HuH-7 (cell line): ENCODE results near the gene ABHD4.
"Not testable (repeated sequence)": the region's sequence is repeated elsewhere in the genome, so short reads cannot be mapped to it uniquely, and the experiment has no call there.

Experiments
- DNase-seq: peaks from one replicate; pipeline ENCODE4 v3.0.0; 2011; ENCODE audit warnings: low spot score

Gene ABHD4

DNA sequence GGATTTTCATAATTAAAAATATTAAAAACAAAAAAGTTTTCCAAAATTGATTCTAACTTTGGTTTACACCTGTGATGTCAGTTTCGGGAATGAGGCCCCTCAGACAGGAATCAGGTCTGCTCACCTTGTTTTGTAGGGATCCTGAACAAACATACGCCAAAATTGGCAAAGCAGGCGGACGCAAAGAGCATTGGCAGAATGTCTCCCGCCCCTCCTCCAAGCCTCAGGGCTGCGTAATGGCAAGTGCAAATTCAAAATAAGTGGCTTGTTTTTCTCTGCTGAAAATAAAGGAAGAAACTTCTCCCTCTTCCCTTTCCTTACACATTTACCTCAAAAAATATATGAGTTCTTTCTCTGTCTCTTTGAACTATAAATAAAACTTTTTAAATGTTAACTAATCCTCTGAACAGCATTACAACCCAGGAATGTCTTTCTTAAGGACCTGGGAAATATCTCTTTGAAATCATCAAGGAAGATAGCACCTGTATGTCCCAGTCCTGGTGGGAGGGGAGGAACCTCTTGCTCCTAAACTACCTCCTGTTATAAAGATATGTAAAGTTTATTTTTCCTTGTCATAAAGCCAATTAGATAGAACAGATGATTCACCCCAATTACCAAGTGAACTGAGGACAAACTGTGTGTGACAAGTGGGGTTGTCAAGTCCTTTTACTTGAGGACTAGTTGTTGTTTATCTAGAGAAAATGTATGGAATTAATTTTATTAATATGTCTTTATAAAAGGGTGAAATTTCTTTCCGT lies 29.6 kb downstream of the ABHD4 start:
- DNase-seq, result no peak

DNA sequence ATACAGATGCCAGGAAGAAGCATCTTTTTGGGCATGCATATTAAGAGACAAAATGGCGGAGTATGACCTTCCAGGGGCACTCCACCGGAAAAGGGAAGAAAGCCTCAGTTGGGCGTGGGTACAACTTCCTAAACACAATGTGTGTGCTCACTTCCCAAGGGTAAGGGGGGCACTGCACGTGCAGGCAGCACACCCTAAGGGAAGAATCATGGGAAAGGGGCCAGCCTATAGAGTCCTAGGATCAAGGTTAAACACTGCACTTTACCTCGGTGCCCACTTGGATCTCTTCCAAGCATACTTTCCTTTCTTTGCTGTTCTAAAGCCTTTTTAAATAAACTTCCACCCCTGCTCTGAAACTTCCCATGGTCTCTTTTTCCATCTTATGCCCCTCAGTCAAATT lies 31.3 kb downstream of the ABHD4 start:
- DNase-seq, result no peak

DNA sequence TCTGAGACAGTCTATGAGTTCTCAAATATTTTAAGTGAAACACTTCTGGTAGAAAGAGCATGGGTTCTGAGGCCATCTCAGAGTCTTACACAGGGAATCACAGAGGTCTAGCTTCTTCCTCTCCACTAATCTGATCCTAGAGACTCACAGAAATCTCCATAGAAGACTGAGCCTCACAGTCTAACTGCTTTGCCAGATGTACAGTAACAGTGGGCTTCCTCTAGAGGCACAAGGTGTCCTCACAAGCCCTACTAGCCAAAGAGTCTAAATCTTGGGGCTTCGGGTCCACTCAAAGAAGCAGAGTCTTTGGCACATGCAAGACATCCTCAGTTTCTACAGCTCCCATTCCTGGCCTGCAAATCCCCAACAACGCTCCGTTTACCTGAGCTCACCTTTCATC lies 32.0 kb downstream of the ABHD4 start:
- no peak for DNase-seq

DNA sequence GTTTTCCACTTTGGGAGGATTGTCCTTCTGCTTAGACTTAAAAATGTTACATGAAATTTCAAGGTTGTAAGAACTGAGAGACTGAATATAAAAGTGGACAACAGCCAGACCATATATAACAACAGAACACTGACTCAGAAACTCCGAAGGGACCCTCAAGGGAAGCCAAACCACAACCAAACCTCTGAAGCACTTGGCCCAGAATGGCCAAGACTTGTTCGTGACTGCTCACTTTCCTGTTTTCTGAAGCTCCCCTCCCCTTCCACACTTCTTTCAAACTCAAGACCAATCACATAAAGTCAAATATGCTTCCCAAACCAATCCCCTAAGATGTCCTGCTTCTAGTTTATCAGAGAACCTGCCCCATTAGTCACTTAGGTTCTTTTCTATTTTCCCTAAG lies 32.4 kb downstream of the ABHD4 start:
- no peak for DNase-seq

DNA sequence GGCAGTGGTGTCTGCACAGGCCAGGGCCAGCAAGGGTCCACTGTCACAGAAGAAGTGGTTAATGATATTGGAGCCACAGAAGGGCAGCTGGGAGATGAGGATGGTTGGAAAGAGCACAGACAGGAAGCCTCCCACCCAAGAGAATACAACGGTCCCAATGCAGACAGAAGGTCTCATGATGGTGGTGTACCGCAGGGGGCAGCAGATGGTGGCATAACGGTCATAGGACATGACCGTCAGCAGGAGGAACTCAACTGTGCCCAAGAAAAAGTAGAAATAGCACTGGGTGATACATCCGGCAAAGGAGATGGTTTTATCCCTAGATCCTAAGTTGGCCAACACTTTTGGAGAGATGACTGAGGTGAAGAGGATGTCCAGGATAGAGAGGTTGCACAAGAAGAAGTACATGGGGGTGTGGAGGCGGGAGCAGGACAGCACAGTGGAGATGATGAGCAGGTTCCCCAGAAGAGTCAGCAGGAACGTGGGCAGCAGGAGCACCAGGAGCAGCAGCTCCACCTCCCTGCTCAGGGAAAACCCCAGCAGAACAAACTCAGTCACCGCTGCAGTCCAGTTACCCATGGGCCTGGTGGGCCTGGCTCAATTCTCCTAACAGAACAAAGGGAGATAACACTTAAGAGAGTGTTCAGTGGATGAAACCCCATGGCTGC lies 36.3 kb downstream of the ABHD4 start:
- no peak for DNase-seq

DNA sequence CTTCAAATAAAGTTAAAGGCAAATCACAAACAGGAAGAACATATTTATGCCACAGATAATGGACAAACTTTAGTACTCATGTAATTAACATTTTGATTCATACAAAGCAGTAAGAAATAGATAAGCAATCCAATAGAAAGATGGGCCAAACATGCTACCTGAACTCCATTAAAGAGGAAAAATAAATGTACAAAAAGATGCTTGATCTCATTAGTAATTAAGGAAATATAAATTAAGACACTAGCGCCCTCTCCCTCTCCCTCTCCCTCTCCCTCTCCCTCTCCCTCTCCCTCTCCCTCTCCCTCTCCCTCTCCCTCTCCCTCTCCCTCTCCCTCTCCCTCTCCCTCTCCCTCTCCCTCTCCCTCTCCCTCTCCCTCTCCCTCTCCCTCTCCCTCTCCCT lies 37.9 kb downstream of the ABHD4 start:
- not testable (repeated sequence) for DNase-seq

DNA sequence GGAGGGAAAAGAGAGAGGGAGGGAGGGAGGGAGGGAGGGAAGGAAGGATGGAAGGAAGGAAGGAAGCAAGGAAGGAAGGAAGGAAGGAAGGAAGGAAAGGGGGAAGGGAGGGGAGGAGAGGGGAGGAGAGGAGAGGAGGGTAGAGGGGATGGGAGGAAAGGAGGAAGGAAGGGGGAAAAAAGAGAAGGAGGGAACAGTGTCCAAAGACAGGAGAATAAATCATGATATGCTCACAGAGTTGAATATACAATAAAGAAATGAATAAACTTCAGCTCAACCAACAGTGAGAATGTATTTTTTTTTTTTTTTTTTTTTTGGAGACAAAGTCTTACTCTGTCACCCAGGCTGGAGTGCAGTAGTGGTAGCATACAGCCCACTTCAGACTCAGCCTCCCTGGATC lies 42.1 kb downstream of the ABHD4 start:
- DNase-seq, result no peak

DNA sequence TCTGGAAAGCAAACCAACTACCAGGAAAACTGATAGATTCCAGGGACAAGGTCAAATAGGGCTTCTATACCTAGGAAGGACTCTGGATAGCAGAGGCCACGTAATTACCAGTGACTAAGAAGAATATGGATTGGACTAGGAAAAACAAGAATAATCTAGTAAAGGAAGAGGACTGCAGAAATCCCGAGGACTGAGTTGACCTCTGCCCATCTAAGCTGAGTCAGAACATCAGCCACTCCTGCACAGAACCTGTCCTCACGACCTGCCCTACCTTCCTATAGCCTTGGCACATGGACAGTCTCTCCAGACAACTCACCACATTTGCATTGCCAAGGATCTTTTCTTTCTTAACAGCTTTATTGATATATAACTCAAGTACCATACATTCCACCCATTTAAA lies 43.7 kb downstream of the ABHD4 start:
- peak; percentile 20 for DNase-seq

DNA sequence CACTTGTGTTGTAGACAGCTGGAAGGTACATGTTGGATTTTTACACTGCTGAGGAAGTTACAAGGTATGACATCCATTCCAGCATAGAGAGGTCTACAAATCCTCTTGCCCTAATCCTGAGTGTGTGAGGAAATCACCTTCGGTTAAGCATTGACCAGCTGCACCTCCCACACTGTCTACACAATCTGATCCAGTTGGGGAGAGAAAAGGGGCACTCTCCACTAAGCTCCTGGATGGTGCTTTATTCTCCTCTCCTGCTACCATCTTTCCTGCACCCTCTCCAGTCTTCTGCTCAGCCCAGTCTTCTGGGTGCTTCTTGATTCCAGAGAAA lies 46.2 kb downstream of the ABHD4 start, which contains the start of gene OR6J1:
Gene OR6J1 (minus strand): TSS at position 48 of the 331 bp plus-strand sequence. CDS start 9,541 bp downstream, outside the sequence.
- no peak for DNase-seq

DNA sequence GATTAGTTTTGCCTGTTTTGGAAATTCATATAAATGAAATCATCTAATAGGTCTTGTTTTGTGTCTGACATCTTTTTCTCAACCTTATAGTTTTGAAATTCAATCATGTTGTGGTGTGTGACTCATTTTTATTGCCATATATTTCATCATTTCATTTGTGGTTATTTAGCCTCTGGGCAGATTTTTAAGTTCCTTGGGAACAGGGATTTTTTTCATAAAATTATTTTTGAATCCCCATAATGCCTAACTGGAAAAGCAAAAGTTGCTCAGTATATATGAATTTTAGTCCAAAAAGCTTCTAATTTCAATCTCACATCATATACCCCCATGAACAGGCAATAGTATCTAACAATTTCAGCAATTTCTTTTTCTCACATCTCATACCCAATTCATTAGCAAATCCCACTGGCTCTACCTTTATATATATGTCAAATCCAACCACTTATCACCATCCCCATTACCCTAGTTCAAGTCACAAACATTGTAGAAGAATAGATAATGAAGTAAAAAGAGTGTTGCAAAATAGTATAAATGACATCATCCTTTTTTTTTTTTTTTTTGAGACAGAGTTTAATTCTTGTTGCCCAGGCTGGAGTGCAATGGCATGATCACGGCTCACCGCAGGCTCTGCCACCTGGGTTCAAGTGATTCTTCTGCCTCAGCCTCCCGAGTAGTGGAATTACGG lies 48.6 kb downstream of the ABHD4 start:
- no peak for DNase-seq

DNA sequence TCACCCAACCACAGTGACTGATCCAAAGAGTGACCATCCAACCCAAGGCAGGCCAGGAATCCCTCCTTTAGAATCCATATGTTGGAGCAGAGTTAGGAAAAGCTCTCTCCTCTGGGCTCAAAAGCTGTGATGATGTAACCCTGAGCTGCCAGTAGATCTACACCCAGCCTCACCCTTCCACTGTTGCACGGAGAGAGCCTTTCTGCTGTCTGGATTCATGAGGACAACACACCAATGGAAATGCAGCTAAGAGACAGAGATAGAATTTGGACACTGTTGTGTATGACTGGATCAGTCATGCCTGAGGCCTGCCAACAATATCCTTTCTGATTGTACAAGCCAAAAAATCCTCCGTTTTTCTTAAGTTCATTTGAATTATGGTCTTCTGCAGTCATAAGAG lies 50.4 kb downstream of the ABHD4 start:
- DNase-seq, result no peak

DNA sequence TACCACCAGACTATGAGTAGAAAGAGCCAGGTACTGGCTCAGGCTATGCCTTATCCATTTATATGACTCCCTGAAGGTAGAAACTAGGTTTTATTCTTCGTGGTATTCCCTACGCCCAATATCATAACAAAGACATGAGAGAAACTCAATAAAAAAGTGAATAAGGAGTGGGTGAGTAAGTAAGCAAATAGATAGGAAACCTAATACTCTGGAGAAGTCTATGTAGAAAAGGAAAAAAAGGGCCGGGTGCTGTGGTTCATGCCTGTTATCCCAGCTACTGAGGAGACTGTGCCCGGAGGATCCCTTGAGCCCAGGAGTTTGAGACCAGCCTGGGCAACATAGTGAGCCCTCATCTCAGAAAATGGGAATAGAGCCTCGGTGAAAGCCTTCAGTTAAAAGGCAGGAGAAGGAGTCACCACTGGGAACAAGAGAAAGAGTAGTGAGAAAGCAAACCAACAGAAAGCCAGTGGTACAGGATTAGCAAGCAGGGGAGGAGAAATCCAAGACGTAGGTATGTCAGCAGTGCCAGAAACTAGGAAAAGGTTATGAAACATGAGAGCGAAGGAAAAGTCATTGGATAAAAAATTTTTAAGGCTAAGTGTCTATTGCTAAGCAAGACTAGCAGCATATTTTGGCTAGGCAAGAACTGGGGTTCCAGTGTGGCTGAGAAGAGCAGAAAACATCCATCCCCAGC lies 52.1 kb downstream of the ABHD4 start:
- no peak for DNase-seq

DNA sequence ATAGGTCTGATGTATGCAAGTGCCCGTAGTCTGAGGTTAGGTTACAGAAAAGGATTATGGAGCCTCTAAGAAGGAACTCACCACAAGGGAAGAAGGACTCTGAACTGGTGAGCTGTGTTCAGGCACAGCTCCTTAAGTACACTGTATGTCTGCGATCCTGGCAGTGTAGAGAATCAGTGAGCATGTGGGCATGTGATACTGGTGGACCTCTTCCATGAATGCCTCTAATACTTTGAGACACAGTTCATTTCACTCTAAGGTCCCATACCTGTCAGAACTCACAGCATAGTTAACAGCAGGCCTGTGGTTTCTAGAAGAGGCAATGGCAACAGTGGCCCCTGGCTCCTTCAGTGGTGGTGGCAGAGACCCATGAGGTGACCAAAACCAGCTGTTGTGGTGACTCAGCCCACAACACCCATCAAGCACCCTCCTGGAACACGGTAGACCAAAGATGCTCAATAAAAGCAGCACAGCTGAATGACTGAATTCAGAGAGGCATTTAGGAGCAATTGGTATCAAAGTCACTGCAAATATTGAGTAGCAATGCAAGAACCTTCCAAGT lies 52.9 kb downstream of the ABHD4 start:
- no peak for DNase-seq

DNA sequence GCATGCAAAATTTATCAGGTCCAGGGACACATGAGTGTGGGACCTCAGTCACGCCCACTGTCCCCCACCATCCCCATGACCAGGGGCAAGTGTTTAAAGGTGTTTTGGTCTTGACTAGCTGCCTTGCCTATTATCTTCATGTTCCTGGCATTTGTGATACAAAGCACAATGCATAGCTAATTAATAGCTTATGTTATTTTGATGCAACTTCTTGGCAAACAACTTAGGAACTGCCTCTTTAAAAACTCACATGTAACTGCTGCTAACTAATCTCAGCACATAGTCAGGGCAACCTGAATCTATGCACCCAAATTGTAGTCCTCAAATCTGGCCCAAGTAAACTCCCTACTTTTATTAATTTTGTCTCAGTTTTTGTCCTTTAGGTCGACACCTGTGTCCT lies 53.5 kb downstream of the ABHD4 start:
- DNase-seq, result no peak

DNA sequence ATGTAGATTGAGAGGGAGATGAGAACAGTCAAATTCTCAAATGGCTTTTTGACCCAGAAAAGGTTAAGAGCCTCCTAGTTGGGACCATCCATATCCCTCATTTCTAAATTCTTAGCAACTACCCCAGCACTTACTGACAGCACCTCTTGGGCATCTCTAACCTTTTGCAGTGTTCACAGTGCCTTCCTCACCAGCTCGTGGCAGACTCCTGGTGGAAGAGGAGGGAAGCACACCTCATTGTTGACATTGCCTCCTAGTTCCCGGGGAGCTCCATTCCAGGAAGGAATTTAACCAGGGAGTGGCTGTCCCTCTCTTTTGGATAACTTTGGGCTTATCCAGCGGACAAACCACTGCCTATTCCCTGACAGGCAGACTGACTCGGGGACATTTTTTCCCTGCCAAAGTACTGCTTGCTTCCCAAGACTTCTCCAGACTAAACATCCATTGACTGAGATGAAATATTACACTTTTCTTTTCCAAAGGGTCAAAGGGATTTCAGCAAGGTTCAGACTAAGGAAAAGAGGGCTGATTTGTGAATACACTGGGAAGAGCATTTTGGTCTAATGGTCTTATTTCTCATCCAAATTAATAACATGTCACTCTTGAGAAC lies 55.0 kb downstream of the ABHD4 start:
- DNase-seq, result peak; percentile 79

DNA sequence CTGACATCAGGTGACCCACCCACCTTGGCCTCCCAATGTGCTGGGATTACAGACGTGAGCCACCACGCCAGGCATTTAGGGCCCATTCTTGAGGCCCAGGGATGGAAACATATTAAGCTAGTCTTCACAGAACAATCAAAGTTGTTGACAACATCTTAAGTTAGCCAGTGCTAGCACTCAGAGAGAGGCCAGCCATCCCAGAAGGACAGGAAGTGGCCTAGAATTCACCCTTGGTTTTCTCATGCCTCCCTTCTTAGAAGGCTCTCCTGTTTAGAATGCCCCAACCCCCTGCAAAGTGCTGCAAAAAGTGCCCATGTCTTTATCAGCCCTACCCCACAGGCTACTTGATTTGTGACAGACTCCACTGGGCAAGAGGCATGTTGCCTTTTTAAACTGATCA lies 58.1 kb downstream of the ABHD4 start:
- no peak for DNase-seq

DNA sequence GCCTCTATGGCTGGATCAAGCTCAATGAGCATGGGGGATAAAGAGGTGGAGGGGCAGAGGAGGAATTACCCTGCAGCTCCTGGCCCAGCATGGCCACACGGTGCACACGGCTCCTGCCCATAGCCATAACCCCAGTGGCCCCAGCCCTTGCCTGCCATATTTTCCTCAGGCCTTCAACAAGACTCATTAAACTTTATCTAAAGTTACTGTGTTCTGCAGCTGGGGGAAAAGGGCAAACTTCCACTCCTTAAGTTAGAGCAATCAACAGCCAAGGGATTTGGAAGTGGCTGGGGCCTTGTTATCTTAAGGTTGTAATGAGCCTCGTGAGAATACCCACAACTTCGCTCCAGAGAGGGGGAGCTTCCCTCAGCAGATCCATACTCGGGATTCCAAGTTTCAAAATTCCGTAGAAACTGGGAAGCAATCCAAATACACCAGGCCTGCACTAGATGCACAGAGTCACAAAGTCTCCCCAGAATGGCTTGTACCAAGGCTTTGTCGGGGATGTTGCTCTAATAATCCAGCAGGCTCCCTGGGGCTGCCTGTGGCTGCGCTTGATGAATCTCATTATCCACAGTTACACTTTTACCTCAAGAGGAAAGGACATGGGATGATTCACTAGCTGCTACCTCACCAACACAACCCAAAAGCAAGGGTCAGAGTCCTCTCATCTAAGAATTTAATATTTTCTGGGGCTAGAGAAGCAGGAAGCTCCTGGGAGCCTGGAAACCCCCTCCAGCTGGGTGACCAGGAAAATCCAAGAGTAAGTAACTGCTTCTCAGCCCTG lies 59.0 kb downstream of the ABHD4 start:
- no peak for DNase-seq

DNA sequence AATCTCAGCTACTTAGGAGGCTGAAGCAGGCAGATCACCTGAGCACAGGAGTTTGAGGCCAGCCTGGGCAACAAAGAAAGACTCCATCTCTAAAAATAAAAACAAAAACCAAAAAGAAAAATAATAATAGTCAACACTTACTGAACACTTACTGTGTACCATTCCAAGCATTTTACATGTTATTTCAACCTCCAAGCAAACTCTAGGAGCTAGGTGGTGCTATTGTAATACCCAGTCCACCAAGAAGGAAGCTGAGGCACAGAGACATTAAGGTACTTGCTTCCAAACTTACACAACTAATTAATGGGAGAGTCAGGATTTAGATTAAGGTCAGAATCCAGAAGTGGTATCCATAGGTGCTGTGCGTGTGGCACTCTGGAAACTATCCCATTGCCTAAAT lies 59.8 kb downstream of the ABHD4 start:
- no peak for DNase-seq

DNA sequence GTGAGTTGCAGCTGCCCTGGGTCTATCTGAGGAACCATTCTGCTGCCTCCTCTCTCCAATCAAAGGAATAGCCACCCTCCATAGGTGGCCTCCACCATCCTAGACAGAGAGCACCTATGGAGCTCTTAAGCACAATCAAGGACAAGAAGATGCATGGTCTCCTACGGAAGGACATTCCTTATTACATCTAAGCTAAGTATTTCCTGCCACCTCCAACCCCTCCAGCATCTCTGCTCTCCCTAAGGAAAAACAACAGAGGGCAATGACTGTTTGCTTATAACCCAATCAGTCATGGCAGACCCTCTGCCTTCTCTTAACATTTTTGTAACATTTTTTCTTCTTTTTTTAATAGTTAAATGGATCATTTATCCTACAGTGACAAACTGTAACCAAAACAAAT lies 60.8 kb downstream of the ABHD4 start:
- no peak for DNase-seq

DNA sequence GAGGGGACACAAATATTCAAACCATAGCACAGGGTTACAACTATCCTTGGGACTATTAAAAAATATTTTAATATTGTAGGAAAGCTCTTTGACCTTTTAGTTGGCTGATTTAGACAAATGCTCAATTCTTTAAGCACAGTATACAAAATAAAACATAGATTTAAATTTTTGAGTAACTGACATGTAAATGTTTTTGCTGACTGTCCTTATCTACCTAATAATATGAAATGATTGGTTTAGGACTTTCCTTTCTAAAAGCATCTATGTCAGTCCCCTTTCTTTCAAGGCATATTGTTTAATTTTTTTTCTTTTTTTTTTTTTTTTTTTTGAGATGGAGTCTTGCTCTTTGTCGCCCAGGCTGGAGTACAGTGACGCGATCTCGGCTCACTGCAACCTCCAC lies 62.6 kb downstream of the ABHD4 start:
- DNase-seq, result no peak
